Body of pancreas (tissue), 4 donors: ENCODE data around the gene FGF9.

Experiments used
- CTCF ChIP-seq, 7 experiments: fragments of 450-650 bp in 4 of 7; fragments of 200-600 bp in 3 of 7; sonication (generic) in 3 of 7; IDR thresholded peaks; one replicate each; pipeline ENCODE4 v1.5.1; 2016 to 2019; ENCODE audit warnings: antibody characterized with exemption in 7 of 7
- POLR2A ChIP-seq, 3 donors: fragments of 450-650 bp; IDR thresholded peaks; one replicate each; pipeline ENCODE4 v1.6.1; 2016; ENCODE audit warnings: antibody characterized with exemption in 3 of 3, mild to moderate bottlenecking in 2 of 3

GRCh38 chr13:21694831-21695230, 24.0 kb downstream of the FGF9 start:
- TF ChIP-seq CTCF (IDR thresholded peaks at IDR 0.05) (no peak), POLR2A (IDR thresholded peaks at IDR 0.05) (no peak)
